ACHN (cell line): ENCODE measurements around the gene IGLL5.

Source experiments
- DNase-seq: peaks from one replicate; pipeline ENCODE4 v3.0.0-alpha.2; 2015
- in situ Hi-C: cut with HindIII; loops from 2 replicates; pipeline ENCODE4 v1.10.0; 2017; ENCODE audit warnings: low sequenced_read_pairs, low pct_ligation_motif_present, low pct_unique_long_range_greater_than_20kb

IGLL5 gene

GRCh38 chr22:22908941-22909604 lies 21.5 kb downstream of the IGLL5 start:
- in situ Hi-C loops = no loop called here
- no peak for DNase-seq

- in situ Hi-C loops = no loop called here
Observed at GRCh38 chr22:22909605-22910271, 22.1 kb downstream of the IGLL5 start.

GRCh38 chr22:22910272-22911240 lies 22.9 kb downstream of the IGLL5 start:
- no peak for DNase-seq
- in situ Hi-C loops = no loop called here

More at GRCh38 chr22:22909605-22910271, 22.1 kb downstream of the IGLL5 start:
- DNase-seq = no peak

- in situ Hi-C loops = no loop called here
- DNase-seq = no peak
Observed at GRCh38 chr22:22911327-22912134, 23.9 kb downstream of the IGLL5 start.

GRCh38 chr22:22912135-22912987 lies 24.7 kb downstream of the IGLL5 start:
- no peak for DNase-seq
- in situ Hi-C loops = no loop called here

GRCh38 chr22:22912988-22913253 lies 25.3 kb downstream of the IGLL5 start:
- in situ Hi-C loops = no loop called here
- DNase-seq = no peak

- in situ Hi-C loops = no loop called here
- no peak for DNase-seq
Observed at GRCh38 chr22:22913989-22914388, 26.4 kb downstream of the IGLL5 start.

GRCh38 chr22:22914726-22915669 lies 27.4 kb downstream of the IGLL5 start:
- DNase-seq = no peak
- in situ Hi-C loops = no loop called here

GRCh38 chr22:22915670-22916035 lies 28.0 kb downstream of the IGLL5 start:
- no peak for DNase-seq
- in situ Hi-C loops = no loop called here

GRCh38 chr22:22916215-22916951 lies 28.8 kb downstream of the IGLL5 start:
- no peak for DNase-seq
- in situ Hi-C loops = no loop called here

GRCh38 chr22:22916952-22917290 lies 29.3 kb downstream of the IGLL5 start:
- DNase-seq = no peak
- in situ Hi-C loops = no loop called here

- no peak for DNase-seq
- in situ Hi-C loops = no loop called here
Observed at GRCh38 chr22:22917377-22917776, 29.8 kb downstream of the IGLL5 start.

- no peak for DNase-seq
- in situ Hi-C loops = no loop called here
Observed at GRCh38 chr22:22918297-22918965, 30.8 kb downstream of the IGLL5 start.

- in situ Hi-C loops = no loop called here
Observed at GRCh38 chr22:22919041-22919440, 31.4 kb downstream of the IGLL5 start.

GRCh38 chr22:22920104-22920654 lies 32.6 kb downstream of the IGLL5 start:
- in situ Hi-C loops = no loop called here
- DNase-seq = no peak

More at GRCh38 chr22:22919041-22919440, 31.4 kb downstream of the IGLL5 start:
- DNase-seq = no peak
